A673 (cell line): ENCODE data around the gene MAST4. TPM values are rescaled to one million over a fixed set of nuclear protein-coding genes. Genes with fewer than 3 reads are reported as not detected.

ENCODE experiments used
- BruUV-seq: library from RNA; stranded (reverse); fragments of 400-500 nt; replicated peaks from 2 replicates; lab custom pipeline; 2021; lab: Mats Ljungman, UMichigan
- CTCF ChIA-PET: fragments of 300-600 bp; sonication (Branson Sonifier 250); formaldehyde crosslinking; loops from one replicate; lab custom pipeline; 2022; ENCODE audit warnings: antibody characterized with exemption; lab: Charles Lee
- POLR2A ChIA-PET: fragments of 300-600 bp; sonication (Branson Sonifier 250); formaldehyde crosslinking; loops from one replicate; lab custom pipeline; 2022; ENCODE audit warnings: antibody characterized with exemption; ENCODE audit not compliant: low non-redundant PET; lab: Charles Lee
- DNase-seq: peaks from one replicate; pipeline ENCODE4 v3.0.0-alpha.2; 2015; ENCODE audit warnings: low spot score
- H3K27ac ChIP-seq: fragments of 200-600 bp; sonication (generic); 2 replicates; pipeline ENCODE4 v1.5.1; 2016; ENCODE audit warnings: mixed run types, low read depth, mild to moderate bottlenecking, mixed read lengths, antibody characterized with exemption, low read length; ENCODE audit not compliant: poor library complexity, severe bottlenecking
- H3K27me3 ChIP-seq: fragments of 200-600 bp; sonication (generic); replicated peaks from 2 replicates; pipeline ENCODE4 v1.6.1; 2017; ENCODE audit warnings: mixed run types, low read depth, mild to moderate bottlenecking, mixed read lengths, antibody characterized with exemption, low read length; ENCODE audit not compliant: insufficient read depth, poor library complexity
- H3K36me3 ChIP-seq: fragments of 200-600 bp; sonication (generic); 2 replicates; pipeline ENCODE4 v1.6.1; 2016; ENCODE audit warnings: mixed run types, mild to moderate bottlenecking, mixed read lengths, antibody characterized with exemption, low read length; ENCODE audit not compliant: insufficient read depth, poor library complexity, severe bottlenecking
- H3K4me1 ChIP-seq: fragments of 200-600 bp; sonication (generic); 2 replicates; pipeline ENCODE4 v1.6.1; 2017; ENCODE audit warnings: mixed run types, mild to moderate bottlenecking, mixed read lengths, antibody characterized with exemption, low read length; ENCODE audit not compliant: insufficient read depth, poor library complexity, severe bottlenecking
- H3K4me3 ChIP-seq: fragments of 200-600 bp; sonication (generic); 2 replicates; pipeline ENCODE4 v1.5.1; 2016; ENCODE audit warnings: low read depth, mixed run types, mild to moderate bottlenecking, mixed read lengths, low read length; ENCODE audit not compliant: poor library complexity, severe bottlenecking
- H3K9me3 ChIP-seq: fragments of 200-600 bp; sonication (generic); 2 replicates; pipeline ENCODE4 v1.6.1; 2016; ENCODE audit warnings: mixed run types, low read depth, mild to moderate bottlenecking, mixed read lengths, antibody characterized with exemption, low read length; ENCODE audit not compliant: poor library complexity, severe bottlenecking
- EZH2 ChIP-seq: fragments of 200-600 bp; sonication (generic); IDR thresholded peaks from 2 replicates; pipeline ENCODE4 v1.6.1; 2017; ENCODE audit warnings: borderline replicate concordance, low read depth, mild to moderate bottlenecking, mixed read lengths, antibody characterized with exemption, low read length; ENCODE audit not compliant: poor library complexity, severe bottlenecking
- intact Hi-C: fragments of 100-400 bp; cut with micrococcal nuclease; formaldehyde crosslinking; loops from one replicate; pipeline ENCODE4 v1.10.0; 2022; ENCODE audit not compliant: unreplicated experiment
- total RNA-seq: library from RNA; stranded (reverse); gene quantifications from 2 replicates; pipeline ENCODE4 v1.2.3, GENCODE V29; 2021
- TF ChIP-seq, protein P1 (sequence below): fragments of 300-800, 200-600 bp; sonication (generic); conservative IDR thresholded peaks from 2 replicates; pipeline ENCODE4 v1.5.1; 2017; ENCODE audit warnings: low read depth, mild to moderate bottlenecking, antibody characterized with exemption, low read length, moderate library complexity, mixed read lengths

Gene MAST4
- total RNA-seq, 1 experiment from 2014 or later = 4.5 TPM

DNA sequence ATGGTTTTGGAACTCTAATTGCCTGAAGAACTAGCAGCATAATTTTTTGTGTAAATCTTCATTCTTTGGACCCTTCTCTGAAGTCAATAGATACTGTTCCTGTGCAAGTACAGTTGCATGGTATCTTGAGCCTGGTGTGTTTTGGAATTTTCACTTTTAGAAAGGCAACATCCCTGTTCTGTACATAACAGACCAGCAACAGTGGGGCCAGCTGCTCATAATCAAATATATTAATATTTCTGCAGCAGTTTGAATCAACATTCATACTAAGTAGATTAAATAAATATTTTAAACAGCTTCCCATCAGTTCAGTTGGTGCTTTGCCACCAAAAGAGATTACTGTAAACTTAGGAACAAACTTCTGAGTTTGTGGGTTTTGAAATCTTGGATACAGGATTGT is 502.5 kb downstream of the MAST4 start:
- Histone ChIP-seq H3K4me1 (peaks cover 4% of the 10 kb centered on the region), H3K36me3 (no peaks in the 10 kb centered on the region), H3K9me3 (no peaks in the 10 kb centered on the region), H3K4me3 (no peak overlapping the region), H3K27me3 (no peaks in the 10 kb centered on the region), H3K27ac (no peak overlapping the region)
- TF ChIP-seq, protein P1, sequence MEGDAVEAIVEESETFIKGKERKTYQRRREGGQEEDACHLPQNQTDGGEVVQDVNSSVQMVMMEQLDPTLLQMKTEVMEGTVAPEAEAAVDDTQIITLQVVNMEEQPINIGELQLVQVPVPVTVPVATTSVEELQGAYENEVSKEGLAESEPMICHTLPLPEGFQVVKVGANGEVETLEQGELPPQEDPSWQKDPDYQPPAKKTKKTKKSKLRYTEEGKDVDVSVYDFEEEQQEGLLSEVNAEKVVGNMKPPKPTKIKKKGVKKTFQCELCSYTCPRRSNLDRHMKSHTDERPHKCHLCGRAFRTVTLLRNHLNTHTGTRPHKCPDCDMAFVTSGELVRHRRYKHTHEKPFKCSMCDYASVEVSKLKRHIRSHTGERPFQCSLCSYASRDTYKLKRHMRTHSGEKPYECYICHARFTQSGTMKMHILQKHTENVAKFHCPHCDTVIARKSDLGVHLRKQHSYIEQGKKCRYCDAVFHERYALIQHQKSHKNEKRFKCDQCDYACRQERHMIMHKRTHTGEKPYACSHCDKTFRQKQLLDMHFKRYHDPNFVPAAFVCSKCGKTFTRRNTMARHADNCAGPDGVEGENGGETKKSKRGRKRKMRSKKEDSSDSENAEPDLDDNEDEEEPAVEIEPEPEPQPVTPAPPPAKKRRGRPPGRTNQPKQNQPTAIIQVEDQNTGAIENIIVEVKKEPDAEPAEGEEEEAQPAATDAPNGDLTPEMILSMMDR = no peak
- TF ChIP-seq EZH2 = no peak
- CTCF ChIA-PET = no interaction called here
- DNase-seq = no peak
- intact Hi-C loops = no loop called here
- BruUV-seq = no TSS peak
- POLR2A ChIA-PET = no interaction called here

DNA sequence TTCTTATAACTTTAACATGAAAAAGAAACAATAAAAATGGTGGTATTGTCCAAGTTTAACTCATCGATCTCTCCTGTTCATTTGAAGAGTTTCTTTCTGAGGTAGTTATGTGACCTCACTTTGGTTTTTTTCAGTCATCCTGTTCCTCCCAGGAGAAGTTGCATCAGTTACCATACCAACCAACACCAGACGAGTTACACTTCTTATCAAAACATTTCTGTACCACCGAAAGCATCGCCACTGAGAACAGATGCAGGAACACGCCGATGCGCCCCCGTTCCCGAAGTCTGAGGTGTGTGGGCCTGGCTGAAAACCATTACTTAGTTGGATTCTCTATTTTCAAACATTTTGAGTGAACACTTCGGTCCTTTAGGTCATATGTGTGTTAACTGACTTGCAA is 504.1 kb downstream of the MAST4 start:
- Histone ChIP-seq H3K27ac (no peak overlapping the region), H3K27me3 (no peaks in the 10 kb centered on the region), H3K4me3 (no peak overlapping the region), H3K36me3 (no peaks in the 10 kb centered on the region), H3K9me3 (no peaks in the 10 kb centered on the region), H3K4me1 (peaks cover 4% of the 10 kb centered on the region)
- DNase-seq = no peak
- ChIA-PET POLR2A (no interaction called here), CTCF (no interaction called here)
- intact Hi-C loops = no loop called here
- TF ChIP-seq EZH2 = no peak
- TF ChIP-seq, protein P1 = no peak
- BruUV-seq = no TSS peak

DNA sequence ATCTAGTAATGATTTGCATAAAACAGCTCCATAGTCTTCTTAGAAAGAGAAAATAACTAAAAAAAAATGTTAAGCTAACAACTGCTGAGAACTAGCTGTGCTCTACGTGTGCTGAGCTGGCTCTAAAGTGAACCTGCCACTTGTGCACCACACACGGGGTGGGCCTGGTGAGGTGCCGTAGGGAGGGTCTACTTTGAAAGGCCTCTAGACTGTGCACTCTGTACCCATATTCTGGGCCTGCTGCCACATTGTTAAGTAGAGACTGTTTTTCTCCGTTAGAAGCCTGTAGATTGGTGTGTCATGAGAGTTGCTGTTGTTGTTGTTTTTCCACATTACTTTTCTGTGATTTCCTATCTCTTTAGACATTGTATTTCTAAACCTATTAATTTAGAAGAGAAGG is 506.5 kb downstream of the MAST4 start:
- H3K4me1 ChIP-seq = peaks cover 4% of the 10 kb centered on the region
- no TSS peak for BruUV-seq
- ChIA-PET CTCF (no interaction called here), POLR2A (no interaction called here)
- no peak overlapping the region for H3K4me3 ChIP-seq
- DNase-seq = no peak
- TF ChIP-seq, protein P1 = no peak
- no peak for TF ChIP-seq EZH2
- no peaks in the 10 kb centered on the region for H3K36me3 ChIP-seq
- no peaks in the 10 kb centered on the region for H3K27me3 ChIP-seq
- no peak overlapping the region for H3K27ac ChIP-seq
- H3K9me3 ChIP-seq = no peaks in the 10 kb centered on the region
- intact Hi-C loops = no loop called here
